Ovary (tissue), 3 donors: Measurements from ENCODE around the gene EDAR.

Experiments
- EP300 ChIP-seq: sonication (generic); formaldehyde crosslinking; IDR thresholded peaks from one replicate; pipeline ENCODE4 v1.6.1; 2017; ENCODE audit warnings: antibody characterized with exemption
- POLR2A ChIP-seq: fragments of 450-650 bp; IDR thresholded peaks from one replicate; pipeline ENCODE4 v1.6.1; 2017; ENCODE audit warnings: antibody characterized with exemption, mild to moderate bottlenecking, moderate library complexity
- TF ChIP-seq, protein P1 (sequence below), 3 donors: fragments of 450-650 bp in 2 of 3; fragments of 200-600 bp in 1 of 3; IDR thresholded peaks; one replicate each; pipeline versions ENCODE4 v1.5.1 to v1.8.0; 2016 to 2022; ENCODE audit warnings: antibody characterized with exemption in 3 of 3, mild to moderate bottlenecking in 1 of 3
- donor health status: DM: no; HTN: no; CAD: no.

GRCh38 chr2:108896741-108897140 is 92.3 kb downstream of the EDAR start:
- TF ChIP-seq, protein P1, sequence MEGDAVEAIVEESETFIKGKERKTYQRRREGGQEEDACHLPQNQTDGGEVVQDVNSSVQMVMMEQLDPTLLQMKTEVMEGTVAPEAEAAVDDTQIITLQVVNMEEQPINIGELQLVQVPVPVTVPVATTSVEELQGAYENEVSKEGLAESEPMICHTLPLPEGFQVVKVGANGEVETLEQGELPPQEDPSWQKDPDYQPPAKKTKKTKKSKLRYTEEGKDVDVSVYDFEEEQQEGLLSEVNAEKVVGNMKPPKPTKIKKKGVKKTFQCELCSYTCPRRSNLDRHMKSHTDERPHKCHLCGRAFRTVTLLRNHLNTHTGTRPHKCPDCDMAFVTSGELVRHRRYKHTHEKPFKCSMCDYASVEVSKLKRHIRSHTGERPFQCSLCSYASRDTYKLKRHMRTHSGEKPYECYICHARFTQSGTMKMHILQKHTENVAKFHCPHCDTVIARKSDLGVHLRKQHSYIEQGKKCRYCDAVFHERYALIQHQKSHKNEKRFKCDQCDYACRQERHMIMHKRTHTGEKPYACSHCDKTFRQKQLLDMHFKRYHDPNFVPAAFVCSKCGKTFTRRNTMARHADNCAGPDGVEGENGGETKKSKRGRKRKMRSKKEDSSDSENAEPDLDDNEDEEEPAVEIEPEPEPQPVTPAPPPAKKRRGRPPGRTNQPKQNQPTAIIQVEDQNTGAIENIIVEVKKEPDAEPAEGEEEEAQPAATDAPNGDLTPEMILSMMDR (IDR thresholded peaks at IDR 0.05) = no peak
- TF ChIP-seq POLR2A (no peak), EP300 (no peak)
